Activated CD4-positive, alpha-beta T cell treated with anti-CD3 and anti-CD28 coated beads, Interleukin-2, amount 50 U/mL, for 48 hours (primary cell): Measurements from ENCODE around the gene TLN1.
A peak's percentile ranks its signal among the peaks of the same experiment; 100 is the strongest.

Experiments
- DNase-seq, 2 experiments: peaks; one replicate each; pipeline ENCODE4 v3.0.0-alpha.2; 2020

TLN1 gene

GRCh38 chr9:35660966-35661415, 71.0 kb downstream of the TLN1 start:
- DNase-seq = no peak

DNA sequence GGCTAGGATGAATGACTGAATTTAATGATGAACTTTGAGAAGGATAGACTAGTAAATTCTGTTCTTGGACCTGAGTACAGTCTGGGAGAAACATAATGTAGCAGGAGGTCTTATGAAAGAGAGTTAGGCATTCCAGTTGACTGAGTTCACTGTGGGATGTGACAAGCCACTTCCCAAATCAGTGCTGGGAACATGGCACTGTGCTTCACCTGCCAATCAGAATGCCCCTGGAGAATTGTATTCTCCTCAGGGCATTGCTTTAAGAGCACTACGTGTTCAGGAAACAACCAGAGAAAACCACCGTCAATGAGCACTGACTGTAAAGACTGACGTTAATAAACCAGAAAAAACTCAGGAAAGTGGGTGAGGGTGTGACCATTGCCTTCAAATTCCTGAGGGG, 72.7 kb downstream of the TLN1 start:
- no peak for DNase-seq

DNA sequence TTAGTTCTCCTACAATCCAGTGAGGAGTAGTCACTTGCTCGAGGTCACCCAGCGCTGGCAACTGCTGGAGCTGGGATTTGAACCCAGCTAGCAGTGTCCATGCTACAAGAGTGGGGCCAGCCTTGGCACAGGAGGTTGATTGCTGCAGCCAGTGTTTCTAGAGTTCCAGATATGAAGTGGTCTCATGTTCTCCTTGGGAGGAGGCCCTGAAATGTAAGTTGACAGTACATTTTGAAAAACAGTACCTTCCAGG, 73.1 kb downstream of the TLN1 start:
- peak in 1 of 2 experiments; percentile 36 for DNase-seq

DNA sequence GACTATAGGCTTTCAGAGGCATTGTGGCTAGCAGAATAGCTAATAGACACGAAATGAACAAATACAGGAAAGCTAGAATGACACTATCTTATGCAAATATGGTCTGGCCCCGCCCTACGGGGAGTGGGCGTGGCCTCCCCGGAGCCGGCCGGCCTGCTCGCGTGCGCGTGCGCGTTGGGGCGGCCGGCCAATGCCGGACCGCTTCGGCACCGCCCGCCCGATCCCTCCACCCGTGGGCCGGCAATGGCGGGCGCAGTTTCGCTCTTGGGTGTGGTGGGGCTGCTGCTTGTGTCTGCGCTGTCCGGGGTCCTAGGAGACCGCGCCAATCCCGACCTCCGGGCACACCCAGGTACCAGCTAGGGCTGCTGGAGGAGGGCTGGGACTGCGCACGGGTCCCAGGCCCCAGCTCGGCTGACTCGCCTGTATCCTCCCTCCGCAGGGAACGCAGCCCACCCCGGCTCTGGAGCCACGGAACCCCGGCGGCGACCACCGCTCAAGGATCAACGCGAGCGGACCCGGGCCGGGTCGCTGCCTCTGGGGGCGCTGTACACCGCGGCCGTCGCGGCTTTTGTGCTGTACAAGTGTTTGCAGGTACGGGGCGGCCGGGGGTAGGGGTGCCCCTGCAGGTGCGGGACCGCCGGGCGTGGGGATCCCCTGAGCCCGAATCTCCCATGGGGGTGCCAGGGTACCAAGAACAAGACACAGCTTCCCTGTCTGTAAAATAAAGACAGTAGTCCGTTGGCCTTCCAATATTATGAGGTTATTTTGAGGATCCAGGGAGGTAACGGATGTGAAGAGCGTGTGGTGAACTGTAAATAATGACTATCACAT, 73.6 kb downstream of the TLN1 start, which contains the start of gene CCDC107:
CCDC107 (plus strand) TSS at position 156 of the 831 bp plus-strand sequence; CDS start at position 244, 88 bp downstream.
- DNase-seq = peak; percentile 79 to 83

DNA sequence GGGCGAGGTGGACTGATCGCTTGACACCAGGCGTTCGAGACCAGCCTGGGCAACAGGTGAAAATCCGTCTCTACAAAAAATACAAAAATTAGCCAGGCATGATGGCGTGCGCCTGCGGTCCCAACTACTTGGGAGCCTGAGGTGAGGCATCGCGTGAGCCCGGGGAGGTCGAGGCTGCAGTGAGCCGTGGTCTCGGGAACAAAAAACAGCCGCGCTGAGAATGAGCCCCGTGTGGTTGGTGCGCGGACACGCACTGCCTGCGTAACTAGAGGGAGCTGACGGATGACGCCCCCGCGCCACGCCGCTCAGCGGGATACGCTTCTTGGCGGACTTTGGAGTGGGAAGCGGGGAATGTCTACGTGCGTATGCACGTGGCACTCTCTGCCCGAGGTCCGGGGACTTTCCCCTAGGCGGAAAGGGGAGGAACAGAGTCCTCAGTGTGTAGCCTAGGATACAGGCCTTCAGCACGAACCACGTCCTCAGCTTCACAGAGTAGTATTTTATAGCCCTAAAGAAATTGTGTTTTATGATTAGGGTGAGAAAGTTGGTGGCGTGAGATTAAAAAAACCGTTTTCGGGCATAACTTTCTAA, 74.4 kb downstream of the TLN1 start, which contains the start of gene RMRP:
RMRP (minus strand) TSS at position 474 of the 591 bp plus-strand sequence.
- peak; percentile 96 to 97 for DNase-seq

- DNase-seq = no peak
Observed at GRCh38 chr9:35656831-35657545, 75.0 kb downstream of the TLN1 start.

- no peak for DNase-seq
Observed at GRCh38 chr9:35656348-35656747, 75.6 kb downstream of the TLN1 start.

DNA sequence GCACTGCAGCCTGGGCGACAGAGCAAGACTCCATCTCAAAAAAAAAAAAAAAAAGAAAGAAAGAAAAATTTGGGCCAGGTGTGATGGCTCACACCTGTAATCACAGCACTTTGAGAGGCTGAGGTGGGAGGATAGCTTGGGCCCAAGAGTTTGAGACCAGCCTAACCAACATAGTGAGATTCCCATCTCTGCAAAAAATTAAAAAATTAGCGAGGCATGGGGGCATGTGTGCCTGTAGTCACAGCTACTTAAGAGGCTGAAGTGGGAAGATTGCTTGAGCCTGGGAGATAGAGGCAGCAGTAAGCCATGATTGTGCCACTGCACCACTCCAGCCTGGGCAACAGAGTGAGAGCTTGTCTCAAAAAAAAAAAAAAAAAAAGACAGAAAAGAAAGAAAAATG, 78.4 kb downstream of the TLN1 start:
- DNase-seq = no peak

GRCh38 chr9:35652829-35653209, 79.2 kb downstream of the TLN1 start:
- DNase-seq = no peak

GRCh38 chr9:35651956-35652828, 79.8 kb downstream of the TLN1 start:
- DNase-seq = no peak

DNA sequence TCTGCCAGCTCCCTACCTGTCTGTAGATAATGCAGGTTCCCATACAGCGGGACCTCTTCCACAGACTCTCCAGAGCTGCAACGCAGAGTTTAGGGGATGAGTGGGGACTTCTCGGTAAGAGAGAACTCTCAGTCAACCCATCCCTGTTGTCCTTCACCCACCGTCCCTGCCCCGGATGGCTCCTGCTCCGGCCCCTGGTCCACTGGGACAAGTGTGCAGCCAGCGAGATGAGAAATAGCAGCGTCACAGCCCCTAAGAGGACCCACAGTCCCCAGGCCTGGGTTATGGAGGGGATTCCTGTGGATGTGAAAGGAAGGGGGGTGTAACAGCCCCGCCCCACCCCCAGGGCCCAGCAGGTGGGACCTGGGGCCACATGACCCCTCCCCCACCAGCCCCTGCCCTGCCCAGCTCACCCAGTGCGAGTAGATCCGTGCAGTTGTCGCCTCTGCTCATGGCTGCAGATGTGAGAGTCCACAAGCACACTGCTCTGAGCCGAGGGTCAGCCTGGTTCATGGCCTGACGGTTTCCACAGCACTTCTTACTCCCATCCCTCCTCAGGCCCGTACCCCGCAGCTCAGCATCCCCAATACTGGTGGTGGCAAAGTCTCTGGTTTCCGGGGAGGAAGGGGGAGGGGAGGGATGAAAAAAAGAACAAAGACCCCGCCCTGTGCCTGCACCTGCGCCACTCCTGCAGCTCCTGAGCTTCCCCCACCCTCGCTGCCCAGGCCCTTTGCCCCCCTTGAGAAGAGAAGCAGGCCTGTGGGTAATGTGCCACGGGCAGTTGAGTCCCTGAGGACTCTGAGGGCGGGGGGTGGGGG, 81.4 kb downstream of the TLN1 start, which contains the start of gene SIT1:
SIT1 (minus strand) TSS at position 591 of the 818 bp plus-strand sequence; CDS start at position 513, 78 bp downstream.
- peak; percentile 64 to 71 for DNase-seq

- peak; percentile 63 to 66 for DNase-seq
Observed at GRCh38 chr9:35649431-35650340, 82.3 kb downstream of the TLN1 start.
